ENCODE data around the gene ZSWIM1. TPM values are rescaled to one million over a fixed set of nuclear protein-coding genes. Genes with fewer than 3 reads are reported as not detected.

The ZSWIM1 gene
- total and polyA plus RNA-seq, 2 of the 8 experiments (the other 6 are each of a cell fraction or from before 2014, with no cell fraction given), result 14.1 to 15.6 TPM

DNA sequence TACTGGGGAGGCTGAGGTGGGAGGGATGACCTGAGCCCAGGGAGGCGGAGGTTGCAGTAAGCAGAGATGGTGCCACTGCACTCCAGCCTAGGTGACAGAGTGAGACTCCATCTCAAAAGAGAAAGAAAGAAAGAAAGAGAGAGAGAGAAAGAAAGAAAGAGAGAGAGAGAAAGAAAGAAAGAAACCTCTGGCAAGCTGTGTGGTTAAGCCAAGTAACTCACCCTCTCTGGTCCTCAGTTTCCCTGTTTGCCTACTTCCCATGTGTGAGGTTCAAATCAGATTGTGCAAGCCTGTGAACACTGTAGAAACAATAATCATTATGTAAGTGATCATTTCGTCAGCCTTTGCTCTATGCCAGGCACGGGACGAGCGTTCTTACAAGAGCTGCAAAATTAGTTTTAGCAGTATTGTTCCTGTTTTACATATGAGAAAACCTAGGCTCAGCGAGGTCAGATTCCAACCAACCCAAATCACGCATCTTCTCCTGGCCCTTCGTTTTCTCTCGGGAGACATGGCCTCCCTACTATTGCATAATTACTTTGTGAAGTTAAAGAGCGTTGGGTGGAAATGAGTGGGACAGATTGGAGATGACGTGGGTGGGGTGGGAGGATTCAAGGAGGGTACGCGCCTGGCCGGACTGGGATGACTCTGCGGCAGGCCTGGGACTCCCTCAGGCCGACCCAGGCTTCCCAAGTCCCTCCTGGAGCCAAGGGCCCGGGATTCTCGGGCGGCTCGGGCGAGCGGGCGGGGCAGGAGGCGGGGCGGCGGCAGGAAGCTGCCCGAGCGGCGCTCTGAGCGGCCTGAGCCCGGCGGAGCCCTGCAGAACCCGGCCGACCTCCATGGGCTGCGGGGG lies 47.8 kb upstream of the ZSWIM1 start, which contains the start of gene SNX21 (continued):
- TF ChIP-seq SIRT6 (IDR thresholded peaks at IDR 0.05; ENCODE audit: low read length) (no peak), HDAC6 (IDR thresholded peaks at IDR 0.05; ENCODE audit: low read depth, low read length) (no peak), POU5F1 (IDR thresholded peaks at IDR 0.05; ENCODE audit: low read depth, low read length) (no peak), JUN (IDR thresholded peaks at IDR 0.05; ENCODE audit: low read depth, low read length) (no peak), CBX8 (IDR thresholded peaks at IDR 0.05; ENCODE audit: borderline replicate concordance, low read depth, low read length) (no peak), KDM5A (IDR thresholded peaks at IDR 0.05; ENCODE audit: low read length) (no peak), MAX (IDR thresholded peaks at IDR 0.05) (no peak), FOSL1 (IDR thresholded peaks at IDR 0.05; ENCODE audit: insufficient read depth, low read depth, low read length) (no peak), BCL11A (IDR thresholded peaks at IDR 0.05; ENCODE audit: low read depth in 2 of 2, low read length in 2 of 2) (no peak), CEBPB (IDR thresholded peaks at IDR 0.05; ENCODE audit: low read depth, low read length) (peak; percentile 76), JUND (IDR thresholded peaks at IDR 0.05; ENCODE audit: low read length) (0 out of 2 replicates have a peak, but pooled peaks have one; percentile 6), TEAD4 (IDR thresholded peaks at IDR 0.05; ENCODE audit: low read depth, low read length) (no peak), RAD21 (IDR thresholded peaks at IDR 0.05 in 1 of 2, conservative IDR thresholded peaks at IDR 0.05 in 1 of 2; ENCODE audit: low read depth in 2 of 2, low read length in 2 of 2) (0 out of 4 replicates have a peak, but pooled peaks of 1 of the 2 experiments have one; percentile 4), EP300 (IDR thresholded peaks at IDR 0.05; ENCODE audit: borderline replicate concordance in 1 of 2, low read depth in 2 of 2, low read length in 2 of 2) (peak in 1 of 2 experiments; percentile 14; a peak in 1 of 3 replicates)

Measured in H1 (cell line).